CD1c-positive myeloid dendritic cell (primary cell): Measurements from ENCODE around the gene AICDA.

Experiments
- DNase-seq: peaks from one replicate; pipeline ENCODE4 v3.0.0-alpha.2; 2016; ENCODE audit errors: extremely low spot score

Gene AICDA

GRCh38 chr12:8556531-8557097 lies 56.0 kb downstream of the AICDA start:
- no peak for DNase-seq

- no peak for DNase-seq
These were observed 58.0 kb downstream of the AICDA start for GRCh38 chr12:8554451-8555195.

- DNase-seq, result no peak
These were observed 59.5 kb downstream of the AICDA start for GRCh38 chr12:8553088-8553627.
